Body of pancreas (tissue), 4 donors: ENCODE measurements around the gene ZFR. TPM values are rescaled to one million over a fixed set of nuclear protein-coding genes. Genes with fewer than 3 reads are reported as not detected.

ENCODE experiments used
- ATAC-seq: fragments of 150-250 bp; one replicate; pipeline ENCODE4 v1.9.1; 2016
- DNase-seq, 4 donors: peaks; one replicate each; pipeline ENCODE4 v3.0.0-alpha.2; 2019
- H3K27ac ChIP-seq, 4 donors: fragments of 200-600 bp; sonication (generic); 1 replicate in 3 of 4; 2 replicates in 1 of 4; pipeline versions ENCODE4 v1.5.1 to v1.6.1; 2016 to 2019; ENCODE audit warnings: mild to moderate bottlenecking in 1 of 4, mixed read lengths in 1 of 4, moderate library complexity in 1 of 4
- H3K27me3 ChIP-seq, 2 donors: fragments of 200-600 bp; sonication (generic); one replicate each; pipeline ENCODE4 v1.6.0; 2016; ENCODE audit warnings: mild to moderate bottlenecking in 1 of 2
- H3K36me3 ChIP-seq, 2 donors: fragments of 200-600 bp; sonication (generic); replicated peaks in 1 of 2; 2 replicates each; pipeline ENCODE4 v1.5.1; 2016; ENCODE audit warnings: low read depth in 2 of 2; ENCODE audit not compliant: insufficient read depth in 1 of 2
- H3K4me1 ChIP-seq: fragments of 200-600 bp; sonication (generic); one replicate; pipeline ENCODE4 v1.6.0; 2016
- H3K4me3 ChIP-seq, 2 donors: fragments of 200-600 bp; sonication (generic); 1 replicate in 1 of 2; 2 replicates in 1 of 2; pipeline ENCODE4 v1.5.1; 2016 to 2019
- H3K9me3 ChIP-seq, 3 donors: fragments of 200-600 bp; sonication (generic); 1 replicate in 2 of 3; 2 replicates in 1 of 3; pipeline ENCODE4 v1.5.1; 2016
- CTCF ChIP-seq, 7 experiments: fragments of 450-650 bp in 4 of 7; fragments of 200-600 bp in 3 of 7; sonication (generic) in 3 of 7; IDR thresholded peaks; one replicate each; pipeline ENCODE4 v1.5.1; 2016 to 2019; ENCODE audit warnings: antibody characterized with exemption in 7 of 7
- POLR2A ChIP-seq, 3 donors: fragments of 450-650 bp; IDR thresholded peaks; one replicate each; pipeline ENCODE4 v1.6.1; 2016; ENCODE audit warnings: antibody characterized with exemption in 3 of 3, mild to moderate bottlenecking in 2 of 3
- WGBS, 2 donors: methylation state at CpG; one replicate each; pipeline ENCODE4 v1.1.5; 2017; 5-methylcytosine and 5-hydroxymethylcytosine counted together
- intact Hi-C: fragments of 100-400 bp; cut with DNase I; formaldehyde crosslinking; loops from one replicate; pipeline ENCODE4 v1.15.1; 2023
- total RNA-seq, 2 donors: library from RNA; depleted of rRNA; stranded (reverse); fragments of >200 nt; gene quantifications; one replicate each; pipeline ENCODE4 v1.1.0, GENCODE V29; 2016

Gene ZFR
- total RNA-seq, 2 donors from 2014 or later = 25.1 to 48.0 TPM

- Histone ChIP-seq H3K36me3 (peaks cover 0 to 2% of the 10 kb centered on the region in 2 donors), H3K4me1 (peaks cover 23% of the 10 kb centered on the region), H3K4me3 (no peak overlapping the region), H3K27me3 (no peaks in the 10 kb centered on the region), H3K9me3 (no peaks in the 10 kb centered on the region), H3K27ac (no peak overlapping the region)
- DNase-seq (no peak), ATAC-seq (no peak)
- WGBS, 2 donors = 94 to 95% methylated on average over 2 of the region's 2 CpGs
- intact Hi-C loops = no loop called here
- TF ChIP-seq CTCF (IDR thresholded peaks at IDR 0.05) = no peak
- TF ChIP-seq POLR2A (IDR thresholded peaks at IDR 0.05) = no peak
Observed at GRCh38 chr5:32419791-32420190, 24.7 kb downstream of the ZFR start.

GRCh38 chr5:32413466-32414263 is 30.9 kb downstream of the ZFR start:
- Histone ChIP-seq H3K27ac (peak overlapping the region in 1 of 4 donors; percentile 14), H3K9me3 (no peaks in the 10 kb centered on the region), H3K27me3 (no peaks in the 10 kb centered on the region), H3K4me1 (peaks cover 8% of the 10 kb centered on the region), H3K36me3 (peaks cover 6 to 9% of the 10 kb centered on the region in 2 donors), H3K4me3 (no peak overlapping the region)
- ATAC-seq (no peak), DNase-seq (no peak)
- intact Hi-C loops = no loop called here
- no peak for TF ChIP-seq POLR2A (IDR thresholded peaks at IDR 0.05)
- no peak for TF ChIP-seq CTCF (IDR thresholded peaks at IDR 0.05)
- WGBS, 2 donors = 79 to 85% methylated on average over 3 of the region's 3 CpGs

GRCh38 chr5:32410630-32411029 is 33.9 kb downstream of the ZFR start:
- Histone ChIP-seq H3K9me3 (no peaks in the 10 kb centered on the region), H3K4me3 (no peak overlapping the region), H3K4me1 (peaks cover 8% of the 10 kb centered on the region), H3K36me3 (peaks cover 6 to 7% of the 10 kb centered on the region in 2 donors), H3K27me3 (no peaks in the 10 kb centered on the region), H3K27ac (no peak overlapping the region)
- no peak for TF ChIP-seq CTCF (IDR thresholded peaks at IDR 0.05)
- no peak for TF ChIP-seq POLR2A (IDR thresholded peaks at IDR 0.05)
- DNase-seq (no peak), ATAC-seq (no peak)
- intact Hi-C loops = no loop called here

GRCh38 chr5:32406650-32407049 is 37.9 kb downstream of the ZFR start:
- TF ChIP-seq POLR2A (IDR thresholded peaks at IDR 0.05) = no peak
- TF ChIP-seq CTCF (IDR thresholded peaks at IDR 0.05) = no peak
- 96% methylated on average over 2 of the region's 2 CpGs for WGBS, 2 donors
- no peak for ATAC-seq

GRCh38 chr5:32405507-32405906 is 39.0 kb downstream of the ZFR start:
- Histone ChIP-seq H3K27me3 (no peaks in the 10 kb centered on the region), H3K4me1 (no peaks in the 10 kb centered on the region), H3K36me3 (peaks cover 11 to 18% of the 10 kb centered on the region in 2 donors), H3K4me3 (no peak overlapping the region), H3K27ac (no peak overlapping the region), H3K9me3 (no peaks in the 10 kb centered on the region)
- intact Hi-C loops = no loop called here
- no peak for ATAC-seq
- TF ChIP-seq POLR2A (IDR thresholded peaks at IDR 0.05) = no peak
- 95% methylated on average over 5 of the region's 5 CpGs for WGBS, 2 donors
- no peak for DNase-seq

More at GRCh38 chr5:32406650-32407049, 37.9 kb downstream of the ZFR start:
- H3K27me3 ChIP-seq = no peaks in the 10 kb centered on the region
- H3K4me1 ChIP-seq = no peaks in the 10 kb centered on the region
- no peaks in the 10 kb centered on the region for H3K9me3 ChIP-seq
- DNase-seq = no peak
- H3K4me3 ChIP-seq = no peak overlapping the region
- intact Hi-C loops = no loop called here
- no peak overlapping the region for H3K27ac ChIP-seq
- peaks cover 11 to 13% of the 10 kb centered on the region in 2 donors for H3K36me3 ChIP-seq
